Left forelimb (tissue), 1 donor: ENCODE data around the gene RSPH6A.
A peak's percentile ranks its signal among the peaks of the same experiment; 100 is the strongest.
"Not testable (repeated sequence)": the region's sequence is repeated elsewhere in the genome, so short reads cannot be mapped to it uniquely, and the experiment has no call there.

Experiments used
- DNase-seq: peaks from one replicate; pipeline ENCODE4 v3.0.0-alpha.2; 2018; ENCODE audit warnings: low spot score

Gene RSPH6A

DNA sequence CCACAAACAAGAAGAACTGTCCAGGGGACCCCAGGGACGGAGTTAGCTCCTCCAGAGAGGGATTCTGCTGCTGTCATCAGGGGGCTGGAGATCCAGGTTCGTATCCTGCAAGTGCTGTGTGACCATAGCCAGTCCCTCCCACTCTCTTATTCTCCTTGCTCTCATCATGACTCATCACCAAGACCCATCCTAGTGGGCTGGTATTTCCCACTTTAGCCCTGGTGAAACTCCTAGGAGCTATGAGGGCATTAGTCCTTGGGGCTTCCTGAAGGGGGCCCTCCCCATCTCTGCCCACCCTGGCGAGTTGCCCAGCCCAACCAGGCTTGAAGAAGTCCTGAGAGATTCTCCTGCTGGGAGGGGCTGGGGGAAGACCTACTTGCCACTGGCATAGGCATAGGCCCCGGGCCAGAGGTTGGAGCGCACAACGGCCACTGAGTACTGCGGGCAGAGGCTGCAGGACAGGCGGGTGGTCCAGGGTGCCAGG is 15.0 kb downstream of the RSPH6A start:
- no peak for DNase-seq

DNA sequence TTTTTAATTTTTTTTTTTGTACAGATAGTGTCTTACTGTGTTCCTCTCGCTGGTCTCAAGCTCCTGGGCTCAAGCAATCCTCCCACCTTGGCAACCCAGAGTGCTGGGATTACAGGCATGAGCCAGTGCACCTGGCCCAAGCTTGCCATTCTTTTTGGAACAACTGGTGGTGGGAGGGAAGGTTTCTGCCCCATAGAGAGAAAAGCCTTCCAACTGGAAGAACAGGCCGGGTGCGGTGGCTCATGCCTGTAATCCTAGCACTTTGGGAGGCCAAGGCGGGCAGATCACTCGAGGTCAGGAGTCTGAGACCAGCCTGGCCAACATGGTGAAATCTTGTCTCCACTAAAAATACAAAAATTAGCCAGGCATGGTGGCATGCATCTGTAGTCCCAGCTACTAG is 15.6 kb downstream of the RSPH6A start:
- DNase-seq, result not testable (repeated sequence)

DNA sequence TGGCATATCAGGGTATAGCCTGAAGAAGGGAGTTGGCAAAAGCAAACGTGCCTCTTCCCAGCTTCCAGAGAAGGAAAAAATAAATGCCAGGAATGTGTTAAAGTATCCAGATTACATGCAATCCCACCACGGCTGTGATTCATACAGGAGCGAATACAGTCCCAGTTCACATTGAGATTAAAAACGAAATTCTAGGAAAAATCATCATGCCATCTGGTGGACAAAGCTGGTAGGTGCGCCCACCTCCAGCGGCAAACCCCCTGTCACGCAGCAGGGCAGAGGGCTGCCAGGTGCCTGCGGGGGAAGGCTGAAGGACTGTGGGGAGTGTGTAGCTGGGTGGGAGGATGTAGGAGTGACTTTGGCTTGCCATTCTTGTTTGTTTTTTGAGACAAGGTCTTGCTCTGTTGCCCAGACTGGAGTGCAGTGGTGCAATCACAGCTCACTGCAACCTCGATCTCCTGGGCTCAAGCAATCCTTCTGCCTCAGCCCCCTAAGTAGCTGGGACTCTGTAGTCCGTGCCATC is 16.1 kb downstream of the RSPH6A start:
- peak; percentile 80 for DNase-seq

DNA sequence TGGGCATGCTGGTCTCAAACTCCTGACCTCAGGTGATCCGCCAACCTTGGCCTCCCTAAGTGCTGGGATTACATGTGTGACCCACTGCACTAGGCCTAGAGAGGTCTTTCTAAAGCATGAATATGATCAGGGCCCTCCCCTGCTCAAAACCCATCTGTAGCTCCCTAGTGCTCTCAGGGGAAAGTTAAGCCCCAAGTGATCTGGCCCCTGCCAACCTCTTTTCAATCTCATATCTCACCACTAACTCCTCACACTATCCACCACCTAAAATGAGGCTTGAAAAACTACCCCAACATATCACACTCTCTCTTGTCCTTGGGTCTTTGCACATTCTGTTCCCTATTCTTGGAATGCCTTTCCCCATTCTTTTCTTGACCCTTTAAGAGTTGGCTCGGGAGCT is 20.5 kb downstream of the RSPH6A start:
- DNase-seq, result no peak

DNA sequence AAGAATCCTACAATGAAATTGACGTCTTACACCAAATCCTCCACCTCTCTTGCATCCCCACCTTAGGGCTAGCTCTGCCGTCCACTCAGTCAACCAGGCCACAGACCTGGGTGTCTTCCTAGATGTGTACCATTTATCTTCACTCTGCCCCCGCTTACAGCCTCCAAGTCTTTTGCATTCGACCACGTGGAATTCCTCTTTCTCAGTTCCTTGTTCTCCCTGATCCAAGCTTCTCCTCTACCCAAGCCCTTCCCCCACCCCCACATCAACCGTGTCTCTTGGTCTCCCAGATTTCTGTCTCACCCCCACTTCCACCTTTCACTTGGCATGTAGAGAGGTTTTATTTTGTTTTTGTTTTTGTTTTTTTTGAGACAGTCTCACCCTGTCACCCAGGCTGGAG is 21.2 kb downstream of the RSPH6A start:
- DNase-seq, result no peak

DNA sequence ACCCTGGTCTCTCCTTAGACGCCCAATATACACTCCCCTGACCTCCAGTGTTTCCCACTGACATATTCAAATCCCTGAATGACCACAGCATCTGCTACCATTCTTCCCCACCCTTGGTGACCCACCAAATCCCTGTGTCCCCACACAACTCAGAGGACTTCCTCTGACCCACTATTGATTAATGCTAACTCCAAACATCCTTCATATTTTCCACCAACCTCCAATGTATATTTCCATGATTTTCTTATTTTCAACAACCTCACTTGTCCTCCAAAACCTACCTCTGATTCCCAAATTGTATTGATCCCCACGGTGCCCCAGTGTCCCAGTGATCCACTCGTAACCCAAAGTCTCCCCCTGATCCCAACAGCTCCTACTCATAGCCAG is 21.9 kb downstream of the RSPH6A start:
- no peak for DNase-seq

DNA sequence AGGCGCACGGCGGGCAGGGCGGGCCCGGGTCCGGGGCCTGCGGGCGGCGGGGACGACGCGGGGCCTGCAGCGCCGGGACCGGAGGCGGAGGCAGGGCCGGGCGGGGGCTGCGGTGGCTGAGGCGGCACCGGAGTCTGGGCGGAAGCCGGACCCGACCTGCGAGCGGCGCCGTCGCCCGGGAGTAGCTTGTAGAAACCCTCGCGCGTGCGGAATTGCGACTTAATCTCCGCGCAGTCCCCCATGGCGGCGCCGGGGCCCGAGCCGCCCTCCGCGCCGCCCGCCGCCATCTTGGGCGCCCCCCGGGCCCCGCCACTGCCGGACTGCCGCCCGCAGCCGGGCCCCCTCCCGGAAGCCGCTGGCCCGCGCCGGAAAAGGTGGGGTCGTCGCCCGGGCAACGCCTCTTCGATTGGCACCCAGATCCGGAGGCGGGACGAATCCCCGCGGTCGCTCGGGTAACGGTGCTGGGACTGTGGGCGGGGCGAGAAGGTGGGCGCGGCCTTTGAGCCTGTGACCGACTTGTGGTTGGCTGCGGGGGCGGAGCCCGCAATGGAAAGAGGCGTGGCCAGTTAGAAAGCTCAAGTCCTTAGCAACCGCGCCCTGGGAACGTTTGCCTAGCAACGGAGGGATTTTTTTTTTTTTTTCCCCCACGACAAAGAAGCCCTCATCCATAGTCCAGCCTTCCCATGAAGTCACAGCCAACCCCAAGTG is 22.5 kb downstream of the RSPH6A start, which contains the start of gene DMWD:
Gene DMWD (minus strand): TSS at position 376 of the 708 bp plus-strand sequence. CDS start 89 bp downstream, at position 287.
- DNase-seq, result peak; percentile 100

DNA sequence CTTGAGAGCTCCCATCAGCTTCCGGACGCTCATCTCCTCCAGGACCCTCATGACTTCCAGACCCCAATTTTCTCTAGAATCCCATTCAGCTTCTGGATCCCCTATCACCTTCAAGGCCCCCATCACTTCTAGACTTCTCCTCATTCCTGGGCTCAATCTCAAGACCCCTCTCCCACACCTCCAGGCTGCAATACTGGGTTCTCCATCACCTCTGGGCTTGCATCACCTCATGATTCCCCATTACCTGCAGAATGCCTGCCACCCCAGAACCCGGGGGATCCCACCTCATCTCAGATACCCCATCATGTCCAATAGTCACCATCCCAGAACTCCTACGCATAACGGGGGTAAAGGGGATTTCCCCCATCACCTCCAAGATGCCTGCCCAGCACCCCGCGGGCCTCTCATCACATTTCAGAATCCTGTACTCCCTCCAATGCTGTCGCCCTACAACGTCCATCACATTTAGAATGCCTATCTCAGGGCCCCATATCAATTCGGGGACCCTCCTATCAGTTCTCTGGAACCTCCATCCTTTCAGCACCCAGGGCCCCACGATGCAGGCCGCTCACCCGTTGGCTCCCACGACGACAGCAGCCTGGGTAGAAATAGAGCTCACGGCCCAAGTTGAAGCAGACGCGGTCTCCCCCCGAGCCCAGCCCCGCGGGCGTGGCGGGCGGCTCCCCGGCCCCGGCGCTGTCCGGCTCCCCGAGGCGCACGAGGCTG is 23.2 kb downstream of the RSPH6A start:
- no peak for DNase-seq

DNA sequence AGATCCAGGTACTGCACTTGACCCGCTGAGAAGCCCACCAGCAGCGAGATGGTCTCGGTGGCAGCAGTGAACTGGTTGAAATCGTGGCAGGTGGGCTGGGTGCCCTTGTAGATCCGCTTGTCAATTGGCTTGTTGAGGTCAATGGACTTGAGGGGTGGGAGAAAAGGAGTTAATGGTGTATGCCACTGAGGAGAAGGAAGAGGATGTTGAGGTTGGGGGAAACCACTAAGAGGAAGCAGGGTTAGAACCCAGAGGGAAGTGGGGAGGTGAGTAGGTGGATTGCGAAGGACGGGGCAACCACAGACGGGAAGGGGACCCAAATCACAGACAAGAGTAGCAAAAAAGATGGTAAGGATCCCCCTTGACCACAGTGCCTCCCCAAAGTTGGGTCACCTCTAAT is 24.2 kb downstream of the RSPH6A start:
- no peak for DNase-seq

DNA sequence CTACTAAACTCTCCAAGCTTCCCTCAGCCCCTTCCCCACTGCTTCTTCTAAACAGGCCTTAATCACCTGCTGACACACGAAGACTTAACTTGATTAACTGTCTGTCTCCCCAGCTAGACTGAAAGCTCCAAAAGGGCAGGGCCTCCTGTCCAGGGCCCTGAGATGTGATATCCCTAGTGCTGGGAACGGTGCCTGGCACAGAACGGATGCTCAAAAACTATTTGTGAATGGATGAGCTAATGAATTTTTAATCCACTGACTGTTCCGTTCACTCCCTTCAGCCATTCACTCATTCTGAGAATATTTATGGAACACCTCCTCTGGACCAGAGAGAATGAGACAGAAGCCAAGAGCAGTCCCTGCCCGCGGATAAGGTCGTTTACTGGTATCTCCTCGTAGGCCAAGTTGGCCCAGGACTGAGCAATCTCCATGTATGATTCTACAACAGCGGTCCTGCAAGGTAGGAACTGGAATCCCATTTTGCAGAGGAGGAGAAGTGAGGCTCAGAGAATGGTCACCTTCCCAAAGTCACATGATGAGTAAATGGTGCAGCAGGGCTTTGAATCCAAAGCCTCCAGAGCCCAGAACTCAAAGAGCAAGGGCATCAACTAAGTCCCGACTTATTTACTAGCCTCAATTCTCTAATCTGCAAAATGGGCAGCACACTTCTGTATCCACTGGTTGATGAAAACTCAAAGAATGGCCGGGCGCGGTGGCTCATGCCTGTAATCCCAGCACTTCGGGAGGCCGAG is 25.9 kb downstream of the RSPH6A start:
- no peak for DNase-seq

DNA sequence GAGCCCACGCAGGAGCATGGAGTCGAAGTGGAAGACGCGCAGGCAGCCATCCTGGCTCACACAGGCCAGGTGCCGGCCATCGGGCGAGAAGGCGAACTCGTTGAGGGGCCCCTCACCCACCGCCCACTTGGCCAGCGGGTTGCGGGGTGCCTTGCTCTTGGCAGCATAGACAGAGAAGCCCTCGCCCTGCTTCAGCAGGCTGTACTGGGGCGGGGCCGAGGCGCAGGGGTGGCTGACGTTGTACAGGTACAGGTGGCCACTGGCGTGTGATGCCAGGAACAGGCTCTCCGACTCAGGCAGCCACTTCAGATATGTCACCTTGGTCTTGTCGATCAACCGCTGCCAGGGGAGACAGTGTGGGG is 28.6 kb downstream of the RSPH6A start:
- no peak for DNase-seq

DNA sequence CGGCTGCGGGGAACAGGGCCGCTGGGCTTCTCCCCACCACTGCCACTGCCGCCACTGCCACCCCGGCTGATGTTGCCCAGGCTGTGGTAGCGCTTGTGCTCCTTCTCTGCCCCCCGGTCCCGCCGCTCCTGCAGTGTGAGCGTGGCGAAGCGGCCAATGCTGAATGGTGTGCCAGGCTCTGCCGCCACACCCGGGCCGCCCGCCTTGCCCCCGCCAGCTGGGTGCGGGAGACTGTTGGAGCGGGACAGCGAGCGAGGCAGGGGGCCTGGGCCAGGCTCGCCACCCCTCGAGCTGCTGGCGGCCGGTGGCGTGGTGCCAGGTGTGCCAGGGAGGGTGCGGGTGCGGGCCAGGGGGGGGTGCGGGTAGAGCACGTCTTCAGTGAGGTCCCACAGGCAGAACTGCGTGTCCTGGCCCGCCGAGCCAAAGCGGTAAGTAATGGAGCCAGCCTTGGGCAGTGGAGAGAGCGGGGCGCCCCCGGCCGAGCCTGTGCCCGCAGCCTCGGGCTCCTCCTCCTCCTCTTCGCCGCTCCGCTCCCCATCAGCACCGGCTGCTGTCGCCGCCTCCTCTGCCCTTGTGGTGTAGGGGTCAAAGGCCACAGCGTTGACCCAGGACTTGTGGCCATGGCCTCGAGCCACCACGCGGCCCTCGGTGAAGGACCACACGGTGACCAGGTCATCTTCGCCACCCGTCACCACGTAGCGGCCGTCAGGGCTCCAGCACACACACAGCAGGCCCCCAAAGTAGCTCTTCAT is 29.2 kb downstream of the RSPH6A start:
- peak; percentile 63 for DNase-seq

DNA sequence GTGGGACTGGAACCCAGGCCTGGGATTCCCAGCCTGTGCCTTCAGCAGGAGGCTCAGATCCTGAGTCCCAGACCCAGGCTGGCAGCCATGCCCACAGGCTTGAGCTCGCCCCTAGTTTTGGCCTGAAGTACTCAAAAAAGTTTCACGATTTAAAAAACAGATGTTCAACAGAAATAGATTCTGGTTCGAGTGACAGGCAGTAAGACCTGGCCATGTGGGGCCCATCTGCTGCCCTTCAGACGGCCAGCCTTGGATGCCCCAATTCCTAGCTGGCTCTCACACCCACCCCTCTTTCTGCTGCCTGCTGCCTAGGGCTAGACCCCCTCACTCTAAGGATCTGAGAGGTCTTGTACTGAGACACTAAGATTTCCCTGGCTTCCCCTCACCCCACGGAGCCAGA is 30.0 kb downstream of the RSPH6A start:
- DNase-seq, result no peak

DNA sequence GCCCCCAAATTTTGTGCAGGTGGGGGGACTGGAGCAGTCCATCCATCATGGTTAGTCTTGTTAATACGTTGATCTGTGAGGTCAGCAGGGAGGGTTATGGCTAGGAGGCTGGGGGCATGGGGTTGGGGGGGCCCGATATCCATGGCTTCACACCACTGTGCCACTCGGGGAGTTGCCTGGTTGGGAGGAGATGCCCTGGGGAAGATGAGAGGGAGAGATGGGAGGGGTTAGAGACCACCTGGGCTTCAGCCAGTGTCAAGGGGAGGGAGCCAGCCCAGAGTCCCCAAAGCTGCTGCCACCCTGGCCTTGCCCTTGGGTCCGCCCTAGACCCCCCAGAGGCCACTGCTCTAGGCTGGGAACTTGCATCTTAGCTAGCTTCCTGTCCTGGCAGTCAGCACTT is 31.0 kb downstream of the RSPH6A start:
- no peak for DNase-seq

DNA sequence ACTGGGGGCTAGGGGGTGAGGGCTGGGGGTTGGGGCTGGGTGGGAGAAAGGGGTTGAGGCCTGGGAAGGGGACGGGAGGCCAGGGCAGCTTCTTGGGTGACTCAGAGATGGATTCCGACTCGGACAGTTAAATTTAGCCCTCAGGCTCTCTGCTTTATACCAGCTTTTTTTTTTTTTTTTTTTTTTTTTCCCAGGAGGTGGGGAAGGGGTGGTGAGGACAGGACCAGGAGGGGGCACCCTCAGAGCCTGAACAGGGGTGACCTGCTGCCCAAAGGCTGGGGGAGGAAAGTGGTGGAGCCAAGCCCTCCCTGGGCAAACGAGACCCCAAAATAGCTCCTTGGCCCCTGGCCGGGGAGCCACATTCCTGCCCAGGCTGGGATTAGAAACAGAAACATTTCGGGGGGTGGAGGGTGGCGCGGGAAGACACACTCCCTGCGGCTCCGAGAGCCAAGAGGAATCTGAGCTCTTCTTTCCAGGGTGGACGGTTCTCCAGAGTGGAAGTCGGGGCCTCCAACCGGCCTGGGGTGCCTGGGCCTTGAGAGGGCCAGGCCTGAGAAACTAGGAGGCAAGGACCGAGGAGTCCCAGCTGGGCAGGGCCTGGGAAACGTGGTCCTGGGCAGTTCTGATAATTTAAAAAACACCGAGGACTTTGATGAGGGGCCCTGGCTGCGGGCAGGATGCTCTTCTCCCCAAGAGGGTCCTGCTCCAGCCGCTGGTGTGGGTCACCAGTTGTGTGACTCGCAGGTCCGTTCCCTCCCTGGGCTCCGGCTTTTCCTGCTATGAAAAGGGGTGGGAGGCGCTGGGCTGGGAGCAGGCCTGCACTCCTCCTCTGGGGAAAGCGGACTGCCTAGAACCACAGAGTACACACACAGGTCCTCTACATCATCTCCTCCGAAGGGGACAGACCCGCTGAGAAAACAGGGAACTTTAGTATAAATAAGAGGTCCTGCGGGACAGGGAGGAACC is 32.0 kb downstream of the RSPH6A start:
- DNase-seq, result peak; percentile 79

DNA sequence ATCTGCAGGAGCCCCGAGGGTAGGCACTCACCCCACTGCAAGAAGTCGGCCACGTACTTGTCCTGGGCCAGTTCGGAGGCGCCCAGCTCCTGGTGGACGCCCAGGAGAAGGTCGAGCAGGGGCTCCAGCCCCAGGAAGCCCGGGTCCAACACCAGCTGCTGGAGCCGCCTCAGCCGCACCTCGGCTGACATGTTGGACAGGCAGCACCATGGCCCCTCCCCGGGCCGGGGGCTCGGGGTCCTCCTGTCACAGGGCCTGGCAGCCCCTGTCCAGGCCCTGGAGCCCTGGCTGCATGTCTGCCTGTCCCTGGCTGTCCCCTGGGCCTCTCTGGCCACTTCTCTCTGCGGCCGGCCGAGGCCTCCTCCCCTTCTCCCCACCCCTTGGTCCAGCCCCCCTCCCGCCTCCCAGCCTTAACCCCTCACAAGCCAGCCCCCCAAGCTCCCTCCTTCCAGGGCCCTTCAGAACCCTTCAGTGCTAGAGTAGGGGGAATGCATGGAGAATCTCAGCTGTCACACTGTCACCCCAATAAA is 32.9 kb downstream of the RSPH6A start, which contains the start of gene DMPK:
Gene DMPK (minus strand): TSS at position 329 of the 530 bp plus-strand sequence. CDS start 138 bp downstream, at position 191.
- DNase-seq, result peak; percentile 73

DNA sequence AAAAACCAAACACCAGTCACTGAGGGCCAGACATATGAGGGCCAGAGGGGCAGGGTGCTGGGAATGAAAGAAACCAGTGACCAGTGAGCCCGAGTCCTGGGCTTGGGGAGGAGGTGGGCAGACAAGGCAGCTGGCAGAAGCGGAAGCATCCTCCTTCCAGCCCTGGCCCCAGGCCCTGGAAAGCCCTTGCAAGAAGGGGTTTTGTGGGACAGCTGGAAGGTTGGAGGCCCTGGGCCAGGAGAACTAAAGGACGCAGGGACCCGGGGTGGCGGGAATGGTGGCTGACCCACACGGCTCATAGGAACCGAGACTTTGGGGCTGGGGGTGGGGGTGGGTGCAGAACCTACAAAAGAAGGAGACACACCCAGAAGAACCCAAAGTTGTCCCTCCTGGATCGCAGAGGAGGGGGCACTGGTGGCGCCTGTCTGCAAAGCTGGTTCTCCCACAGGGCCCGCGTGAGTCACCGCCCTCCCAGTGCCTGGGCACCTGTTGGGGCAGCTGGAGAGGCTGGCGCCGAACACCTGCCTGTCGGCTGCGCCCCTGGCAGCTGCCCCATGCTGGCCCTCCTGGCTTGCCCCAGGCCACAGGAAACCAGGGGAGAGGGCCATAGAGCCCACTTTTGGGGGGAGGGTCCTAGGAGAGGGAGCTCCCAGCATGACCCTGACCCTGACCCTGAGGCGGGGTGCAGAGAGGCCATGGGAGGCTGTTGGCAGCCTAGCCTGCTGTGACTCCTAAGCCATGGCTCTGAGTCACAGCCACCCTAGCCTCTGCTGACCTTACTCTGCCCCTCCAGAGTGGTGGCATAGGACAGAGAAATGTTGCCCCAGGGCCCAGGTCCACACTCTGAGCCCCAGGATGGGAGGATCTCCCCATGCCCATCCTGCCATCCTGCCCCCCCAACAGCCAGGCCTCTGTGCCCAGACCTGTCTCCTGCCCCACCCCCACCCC is 33.6 kb downstream of the RSPH6A start:
- DNase-seq, result peak; percentile 74

DNA sequence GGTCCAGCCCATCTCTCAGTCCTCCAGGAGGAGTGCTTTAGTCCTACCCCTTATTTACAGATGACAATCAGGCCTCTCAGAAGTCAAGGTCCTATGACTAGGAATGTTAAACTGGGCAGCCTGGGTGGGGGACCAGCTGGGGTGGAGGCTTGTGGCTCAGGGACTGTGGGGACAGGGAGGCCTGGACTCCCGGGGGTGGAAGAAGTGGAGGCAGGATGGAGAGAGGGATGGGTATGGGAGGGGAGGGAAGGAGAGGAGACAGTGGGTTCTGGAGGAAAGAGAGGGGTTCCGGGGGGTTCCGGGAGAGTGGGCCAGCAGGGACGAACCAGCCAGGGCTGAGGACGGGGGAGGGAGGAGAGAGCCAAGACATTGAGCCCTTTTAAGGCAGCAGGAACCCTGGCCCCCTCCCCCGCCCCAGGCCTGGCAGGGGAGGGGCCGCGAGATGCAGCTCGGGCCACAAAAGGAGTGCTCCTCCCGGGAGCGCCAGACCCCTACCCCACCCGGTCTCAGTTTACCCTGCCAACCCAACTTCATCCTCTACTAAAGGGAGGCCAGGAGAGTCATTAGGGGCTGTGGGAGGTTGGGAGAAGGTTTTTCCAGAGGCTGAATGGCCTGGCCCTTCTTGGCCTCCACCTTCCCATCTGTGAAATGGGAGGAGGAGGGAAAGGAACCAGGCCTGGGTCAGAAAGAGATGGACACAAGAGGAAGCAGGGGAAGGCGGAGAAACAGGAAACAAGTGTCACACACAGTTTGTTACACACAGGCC is 34.5 kb downstream of the RSPH6A start:
- peak; percentile 65 for DNase-seq
